ENCODE measurements around the gene DCC. TPM values are rescaled to one million over a fixed set of nuclear protein-coding genes. Genes with fewer than 3 reads are reported as not detected.

The DCC gene
- total RNA-seq, 2 experiments from 2014 or later = not detected

- no peaks in the 10 kb centered on the region for H3K27me3 Mint-ChIP-seq
- ATAC-seq = no peak
- no peaks in the 10 kb centered on the region for H3K36me3 Mint-ChIP-seq
Measured at GRCh38 chr18:52422985-52423601, 83.1 kb downstream of the DCC start.

DNA sequence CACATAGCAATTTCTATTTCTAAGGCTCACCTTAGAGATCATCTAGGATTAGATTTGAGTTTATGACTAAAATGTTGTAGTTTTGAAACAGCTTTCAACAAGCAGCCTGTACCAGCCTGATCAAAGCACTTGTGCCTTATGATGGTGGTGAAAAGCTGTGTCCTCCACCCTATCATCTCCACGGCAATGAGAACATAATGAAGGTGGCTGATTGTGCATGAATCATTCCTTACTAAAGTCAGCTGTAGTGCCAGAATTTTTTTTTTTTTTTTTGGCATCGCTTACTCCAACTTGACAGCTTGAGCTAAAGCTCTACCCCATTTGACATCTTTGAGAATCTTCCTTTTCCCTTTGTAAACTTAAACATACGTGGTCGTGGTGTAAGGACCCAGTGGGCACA is 86.0 kb downstream of the DCC start:
- ATAC-seq = no peak
- H3K9me3 Mint-ChIP-seq (ENCODE audit: low read depth) = peaks cover 4% of the 10 kb centered on the region
- H3K27me3 Mint-ChIP-seq = no peaks in the 10 kb centered on the region
- H3K4me3 Mint-ChIP-seq = no peak overlapping the region
- no peaks in the 10 kb centered on the region for H3K4me1 Mint-ChIP-seq
- no peaks in the 10 kb centered on the region for H3K36me3 Mint-ChIP-seq
- CTCF ChIA-PET = no interaction called here
- DNase-seq = no peak
- no peak overlapping the region for H3K27ac Mint-ChIP-seq

More at GRCh38 chr18:52422985-52423601, 83.1 kb downstream of the DCC start:
- peaks cover 2% of the 10 kb centered on the region for H3K9me3 Mint-ChIP-seq (ENCODE audit: low read depth)
- no peak overlapping the region for H3K27ac Mint-ChIP-seq
- no peak overlapping the region for H3K4me3 Mint-ChIP-seq
- no peaks in the 10 kb centered on the region for H3K4me1 Mint-ChIP-seq
- CTCF ChIA-PET = no interaction called here
- no peak for DNase-seq

DNA sequence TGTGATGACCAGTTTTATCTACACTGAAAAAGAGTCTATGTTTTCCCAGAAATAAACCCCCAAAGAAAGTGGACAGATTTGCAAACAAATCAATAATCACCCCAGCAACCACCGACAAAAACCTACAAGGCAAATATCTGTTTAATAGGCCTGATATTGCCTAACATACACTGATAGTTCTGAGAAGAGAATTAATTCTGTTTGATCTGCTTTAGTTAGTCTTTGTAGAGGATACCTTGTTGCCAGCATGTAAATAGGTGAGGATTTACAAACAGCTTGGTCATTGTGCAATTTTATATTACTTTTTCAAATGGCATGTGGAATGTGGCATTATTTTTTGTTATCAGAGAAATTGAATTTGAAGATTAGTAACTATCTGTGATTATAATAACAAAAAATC is 86.5 kb downstream of the DCC start:
- no peaks in the 10 kb centered on the region for H3K36me3 Mint-ChIP-seq
- no peaks in the 10 kb centered on the region for H3K4me1 Mint-ChIP-seq
- H3K4me3 Mint-ChIP-seq = no peak overlapping the region
- DNase-seq (no peak), ATAC-seq (no peak)
- H3K27ac Mint-ChIP-seq = no peak overlapping the region
- CTCF ChIA-PET = no interaction called here
- H3K27me3 Mint-ChIP-seq = no peaks in the 10 kb centered on the region
- peaks cover 4% of the 10 kb centered on the region for H3K9me3 Mint-ChIP-seq (ENCODE audit: low read depth)

- Mint-ChIP-seq H3K27me3 (no peaks in the 10 kb centered on the region), H3K36me3 (no peaks in the 10 kb centered on the region), H3K27ac (no peak overlapping the region), H3K9me3 (ENCODE audit: low read depth) (peaks cover 4% of the 10 kb centered on the region), H3K4me1 (no peaks in the 10 kb centered on the region), H3K4me3 (no peak overlapping the region)
- DNase-seq = no peak
- CTCF ChIA-PET = no interaction called here
- no peak for ATAC-seq
Measured at GRCh38 chr18:52427521-52428175, 87.7 kb downstream of the DCC start.

DNA sequence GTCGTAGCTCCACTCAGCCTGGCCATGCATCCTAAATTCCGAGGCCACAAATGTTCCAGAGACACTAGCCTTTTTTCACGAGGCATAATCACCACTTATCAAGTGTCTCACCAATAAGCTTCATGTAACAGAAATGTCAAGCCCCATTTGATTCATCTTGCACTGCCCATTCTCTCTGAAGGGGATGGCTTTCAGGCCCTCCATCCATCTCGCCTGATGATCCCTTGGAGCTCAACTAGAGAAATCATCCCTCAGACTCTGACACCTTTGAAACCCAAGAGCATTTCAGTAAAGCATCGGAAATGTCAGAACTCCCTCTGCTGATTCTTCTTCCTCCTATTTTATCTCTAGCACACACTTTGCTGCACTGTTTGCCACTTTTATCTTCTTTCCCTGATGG is 91.7 kb downstream of the DCC start:
- Mint-ChIP-seq H3K27ac (no peak overlapping the region), H3K4me1 (no peaks in the 10 kb centered on the region), H3K4me3 (no peak overlapping the region), H3K27me3 (no peaks in the 10 kb centered on the region), H3K36me3 (no peaks in the 10 kb centered on the region), H3K9me3 (ENCODE audit: low read depth) (peaks cover 4% of the 10 kb centered on the region)
- DNase-seq (no peak), ATAC-seq (no peak)
- CTCF ChIA-PET = no interaction called here

GRCh38 chr18:52433797-52434196 is 93.8 kb downstream of the DCC start:
- ATAC-seq (no peak), DNase-seq (no peak)
- CTCF ChIA-PET = no interaction called here
- H3K9me3 Mint-ChIP-seq (ENCODE audit: low read depth) = peaks cover 2% of the 10 kb centered on the region
- H3K4me3 Mint-ChIP-seq = no peak overlapping the region
- H3K27ac Mint-ChIP-seq = no peak overlapping the region
- H3K36me3 Mint-ChIP-seq = no peaks in the 10 kb centered on the region
- no peaks in the 10 kb centered on the region for H3K4me1 Mint-ChIP-seq
- H3K27me3 Mint-ChIP-seq = no peaks in the 10 kb centered on the region

- no peak overlapping the region for H3K27ac Mint-ChIP-seq
- no peaks in the 10 kb centered on the region for H3K4me1 Mint-ChIP-seq
- no peaks in the 10 kb centered on the region for H3K36me3 Mint-ChIP-seq
- H3K27me3 Mint-ChIP-seq = no peaks in the 10 kb centered on the region
- H3K4me3 Mint-ChIP-seq = no peak overlapping the region
- CTCF ChIA-PET = no interaction called here
- DNase-seq (no peak), ATAC-seq (no peak)
- H3K9me3 Mint-ChIP-seq (ENCODE audit: low read depth) = no peaks in the 10 kb centered on the region
Measured at GRCh38 chr18:52435301-52435700, 95.3 kb downstream of the DCC start.

DNA sequence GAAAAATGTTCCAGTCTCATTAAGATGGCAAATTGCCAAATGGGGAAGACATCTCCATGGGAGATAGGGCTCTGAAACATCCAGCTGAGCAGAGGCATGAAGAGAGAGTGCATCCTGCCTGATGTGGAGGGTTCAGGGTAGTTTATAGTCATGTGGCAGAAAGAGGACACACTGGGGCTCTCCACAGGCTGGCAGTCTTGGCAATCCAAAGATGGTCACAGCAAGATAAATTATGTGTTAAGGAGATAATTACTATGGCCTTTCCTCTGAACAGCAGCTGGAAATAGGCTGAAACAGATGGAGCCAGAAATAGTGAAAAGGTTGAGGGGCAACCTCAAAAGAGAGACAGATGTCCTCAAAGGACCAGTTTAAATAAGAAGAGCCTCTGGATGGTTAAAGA is 97.2 kb downstream of the DCC start:
- no peaks in the 10 kb centered on the region for H3K36me3 Mint-ChIP-seq
- no peaks in the 10 kb centered on the region for H3K9me3 Mint-ChIP-seq (ENCODE audit: low read depth)
- no peaks in the 10 kb centered on the region for H3K27me3 Mint-ChIP-seq
- CTCF ChIA-PET = no interaction called here
- no peak overlapping the region for H3K4me3 Mint-ChIP-seq
- H3K27ac Mint-ChIP-seq = no peak overlapping the region
- ATAC-seq (no peak), DNase-seq (no peak)
- no peaks in the 10 kb centered on the region for H3K4me1 Mint-ChIP-seq

- CTCF ChIA-PET = no interaction called here
- no peak overlapping the region for H3K27ac Mint-ChIP-seq
- ATAC-seq = no peak
- no peak overlapping the region for H3K4me3 Mint-ChIP-seq
- DNase-seq = no peak
- no peaks in the 10 kb centered on the region for H3K9me3 Mint-ChIP-seq (ENCODE audit: low read depth)
- H3K4me1 Mint-ChIP-seq = no peaks in the 10 kb centered on the region
- H3K36me3 Mint-ChIP-seq = no peaks in the 10 kb centered on the region
- H3K27me3 Mint-ChIP-seq = no peaks in the 10 kb centered on the region
Measured at GRCh38 chr18:52439457-52439856, 99.5 kb downstream of the DCC start.

GRCh38 chr18:52441794-52442193 is 101.8 kb downstream of the DCC start:
- Mint-ChIP-seq H3K27me3 (no peaks in the 10 kb centered on the region), H3K36me3 (no peaks in the 10 kb centered on the region), H3K4me3 (no peak overlapping the region), H3K4me1 (no peaks in the 10 kb centered on the region), H3K27ac (no peak overlapping the region), H3K9me3 (ENCODE audit: low read depth) (no peaks in the 10 kb centered on the region)
- CTCF ChIA-PET = no interaction called here
- ATAC-seq (no peak), DNase-seq (no peak)

DNA sequence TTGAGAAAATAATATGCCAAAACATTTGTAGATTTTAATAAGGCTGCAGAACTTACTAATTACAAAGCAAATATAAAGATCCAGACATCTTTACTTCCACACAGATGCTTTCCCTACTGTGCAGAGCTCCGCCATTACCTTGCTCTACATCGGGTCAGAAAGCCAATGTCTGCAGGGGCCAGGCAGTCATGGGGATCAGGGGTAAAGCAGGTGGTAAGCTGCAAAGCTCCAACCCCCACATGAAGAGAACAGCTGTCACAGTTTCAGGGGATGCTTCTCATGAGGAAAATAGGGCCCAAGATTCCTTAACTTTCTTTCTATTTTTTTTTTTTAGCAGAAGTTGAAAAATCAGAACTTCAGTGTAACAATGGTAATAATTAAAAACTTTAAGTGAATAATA is 102.7 kb downstream of the DCC start:
- Mint-ChIP-seq H3K27ac (no peak overlapping the region), H3K9me3 (ENCODE audit: low read depth) (no peaks in the 10 kb centered on the region), H3K4me1 (no peaks in the 10 kb centered on the region), H3K36me3 (no peaks in the 10 kb centered on the region), H3K27me3 (no peaks in the 10 kb centered on the region), H3K4me3 (no peak overlapping the region)
- ATAC-seq (no peak), DNase-seq (no peak)
- CTCF ChIA-PET = no interaction called here

- Mint-ChIP-seq H3K4me3 (no peak overlapping the region), H3K9me3 (ENCODE audit: low read depth) (peaks cover 2% of the 10 kb centered on the region), H3K36me3 (no peaks in the 10 kb centered on the region), H3K27me3 (no peaks in the 10 kb centered on the region), H3K27ac (no peak overlapping the region), H3K4me1 (no peaks in the 10 kb centered on the region)
- no peak for ATAC-seq
- CTCF ChIA-PET = no interaction called here
- no peak for DNase-seq
Measured at GRCh38 chr18:52451256-52451655, 111.3 kb downstream of the DCC start.

DNA sequence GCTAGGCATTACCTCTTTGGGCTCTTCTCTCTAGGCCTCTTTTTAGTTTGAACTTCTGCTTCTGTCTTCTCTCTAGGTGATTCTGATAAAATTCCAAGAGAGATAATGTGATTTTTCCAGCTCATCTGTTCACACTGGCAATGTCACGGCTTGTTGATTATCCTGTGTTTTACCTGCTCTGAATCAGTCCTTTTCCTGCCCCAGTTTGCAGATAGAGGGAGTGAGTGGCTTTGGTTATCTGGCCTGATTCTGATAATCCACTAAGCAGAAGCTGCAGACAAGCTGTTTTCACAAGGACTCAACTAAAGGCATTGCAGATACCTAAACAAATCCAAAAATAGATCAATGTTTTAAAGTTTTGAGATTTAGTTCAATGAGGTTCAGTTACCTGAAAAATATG is 111.9 kb downstream of the DCC start:
- Mint-ChIP-seq H3K4me3 (no peak overlapping the region), H3K27ac (no peak overlapping the region), H3K4me1 (no peaks in the 10 kb centered on the region), H3K27me3 (no peaks in the 10 kb centered on the region), H3K9me3 (ENCODE audit: low read depth) (peaks cover 2% of the 10 kb centered on the region), H3K36me3 (no peaks in the 10 kb centered on the region)
- ATAC-seq (no peak), DNase-seq (no peak)
- CTCF ChIA-PET = no interaction called here

GRCh38 chr18:52452427-52452826 is 112.4 kb downstream of the DCC start:
- ATAC-seq = no peak
- CTCF ChIA-PET = no interaction called here
- Mint-ChIP-seq H3K36me3 (no peaks in the 10 kb centered on the region), H3K27me3 (no peaks in the 10 kb centered on the region), H3K27ac (no peak overlapping the region), H3K4me3 (no peak overlapping the region), H3K4me1 (no peaks in the 10 kb centered on the region), H3K9me3 (ENCODE audit: low read depth) (peaks cover 2% of the 10 kb centered on the region)
- DNase-seq = no peak

DNA sequence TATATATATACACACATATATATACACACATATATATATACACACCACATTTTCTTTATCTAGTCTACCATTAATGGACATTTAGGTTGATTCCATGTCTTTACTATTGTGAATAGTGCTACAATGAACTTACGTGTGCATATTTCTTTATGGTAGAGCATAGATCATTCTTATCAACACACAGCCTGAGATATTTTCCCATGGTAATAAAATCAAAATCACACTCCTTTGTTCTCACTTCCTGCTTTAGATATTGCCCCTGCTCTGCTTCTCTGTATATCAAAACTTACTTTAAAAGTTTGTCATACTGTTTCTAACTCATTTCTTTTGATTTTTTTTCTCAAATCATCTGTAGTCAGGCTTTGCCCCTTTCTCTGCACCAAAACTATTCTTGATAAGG is 119.9 kb downstream of the DCC start:
- CTCF ChIA-PET = no interaction called here
- no peak for DNase-seq
- H3K4me1 Mint-ChIP-seq = no peaks in the 10 kb centered on the region
- H3K4me3 Mint-ChIP-seq = no peak overlapping the region
- H3K27ac Mint-ChIP-seq = no peak overlapping the region
- H3K9me3 Mint-ChIP-seq (ENCODE audit: low read depth) = peaks cover 4% of the 10 kb centered on the region
- ATAC-seq = no peak
- H3K36me3 Mint-ChIP-seq = no peaks in the 10 kb centered on the region
- H3K27me3 Mint-ChIP-seq = no peaks in the 10 kb centered on the region

All from activated CD8-positive, alpha-beta memory T cell treated with anti-CD3 and anti-CD28 coated beads, Interleukin-2, amount 10 ng/mL, durations not matched to agents 7 days and 5 days (primary cell).